NT2/D1 (cell line): ENCODE results near the gene PLCD1.

Experiments used
- DNase-seq: peaks from one replicate; pipeline ENCODE4 v3.0.0-alpha.2; 2011; ENCODE audit warnings: low read depth, low spot score
- H3K27me3 ChIP-seq: 2 replicates; pipeline ENCODE4 v1.6.0; 2011; ENCODE audit warnings: mild to moderate bottlenecking; ENCODE audit not compliant: insufficient read length, insufficient read depth
- H3K36me3 ChIP-seq: 2 replicates; pipeline ENCODE4 v1.6.1; 2011; ENCODE audit warnings: mild to moderate bottlenecking, low read length, mixed read lengths; ENCODE audit not compliant: insufficient read depth, insufficient read length
- H3K4me1 ChIP-seq: 2 replicates; pipeline ENCODE4 v1.5.1; 2011; ENCODE audit not compliant: insufficient read depth, insufficient read length
- H3K4me3 ChIP-seq: 2 replicates; pipeline ENCODE4 v1.5.1; 2011; ENCODE audit warnings: low read depth; ENCODE audit not compliant: insufficient read length
- H3K9ac ChIP-seq: 2 replicates; pipeline ENCODE4 v1.6.0; 2011; ENCODE audit warnings: low read depth; ENCODE audit not compliant: insufficient read length
- H3K9me3 ChIP-seq: 2 replicates; pipeline ENCODE4 v1.5.1; 2011; ENCODE audit warnings: mild to moderate bottlenecking, low read length; ENCODE audit not compliant: insufficient read depth
- SUZ12 ChIP-seq: IDR thresholded peaks from 2 replicates; pipeline ENCODE4 v1.6.1; 2011; ENCODE audit not compliant: insufficient read length, insufficient read depth; ENCODE audit errors: extremely low read depth
- YY1 ChIP-seq: IDR thresholded peaks from 2 replicates; pipeline ENCODE4 v1.6.1; 2011; ENCODE audit not compliant: insufficient read length, insufficient read depth
- ZNF274 ChIP-seq: IDR thresholded peaks from 2 replicates; pipeline ENCODE4 v1.6.1; 2011; ENCODE audit warnings: mild to moderate bottlenecking, low read depth, low read length

The PLCD1 gene

DNA sequence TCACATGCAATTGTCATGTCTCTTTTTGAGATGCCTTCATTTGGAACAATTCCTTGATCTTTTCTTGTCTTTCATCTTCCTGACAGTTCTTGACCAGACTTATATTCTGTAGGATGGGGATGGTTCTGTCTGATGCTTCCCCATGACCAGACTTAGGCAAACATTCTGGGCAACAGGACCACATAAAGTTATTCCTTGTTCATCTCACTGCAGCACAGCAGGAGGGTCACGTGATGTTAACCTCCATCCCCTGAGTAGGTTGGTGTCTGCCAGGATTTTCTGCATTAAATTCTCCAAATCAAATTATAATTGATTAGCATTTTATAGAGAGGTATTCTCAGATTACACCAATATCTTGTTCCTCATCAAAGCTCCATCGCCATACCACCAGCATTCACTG, 17.4 kb upstream of the PLCD1 start:
- Histone ChIP-seq H3K36me3 (no peaks in the 10 kb centered on the region), H3K9me3 (peaks cover 6% of the 10 kb centered on the region; the same call in 1 of the 2 replicates), H3K9ac (no peak overlapping the region), H3K4me3 (no peak overlapping the region), H3K4me1 (no peaks in the 10 kb centered on the region), H3K27me3 (peaks cover 4% of the 10 kb centered on the region)
- no peak for TF ChIP-seq YY1
- no peak for TF ChIP-seq ZNF274
- DNase-seq, result no peak

DNA sequence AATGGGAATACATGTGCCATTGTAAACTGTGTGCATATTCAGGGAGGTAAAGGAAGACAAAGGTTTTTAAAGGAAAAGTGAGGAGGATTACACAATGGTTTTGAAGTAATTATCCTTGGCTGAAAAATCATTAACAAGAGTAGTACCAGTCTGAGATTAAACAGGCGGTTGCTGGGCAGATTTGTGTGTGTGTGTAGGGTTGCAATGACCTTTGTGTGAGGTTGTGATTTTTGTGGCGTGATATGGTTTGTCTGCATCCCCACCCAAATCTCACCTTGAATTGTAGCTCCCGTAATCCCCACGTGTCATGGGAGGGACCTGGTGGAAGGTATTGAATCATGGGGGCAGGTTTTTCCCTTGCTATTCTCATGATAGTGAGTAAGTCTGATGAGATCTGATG, 16.6 kb upstream of the PLCD1 start:
- Histone ChIP-seq H3K27me3 (peaks cover 4% of the 10 kb centered on the region), H3K36me3 (no peaks in the 10 kb centered on the region), H3K9me3 (no peaks in the 10 kb centered on the region), H3K9ac (no peak overlapping the region), H3K4me3 (no peak overlapping the region), H3K4me1 (no peaks in the 10 kb centered on the region)
- TF ChIP-seq ZNF274 (no peak), YY1 (no peak), SUZ12 (no peak)
- DNase-seq, result no peak

DNA sequence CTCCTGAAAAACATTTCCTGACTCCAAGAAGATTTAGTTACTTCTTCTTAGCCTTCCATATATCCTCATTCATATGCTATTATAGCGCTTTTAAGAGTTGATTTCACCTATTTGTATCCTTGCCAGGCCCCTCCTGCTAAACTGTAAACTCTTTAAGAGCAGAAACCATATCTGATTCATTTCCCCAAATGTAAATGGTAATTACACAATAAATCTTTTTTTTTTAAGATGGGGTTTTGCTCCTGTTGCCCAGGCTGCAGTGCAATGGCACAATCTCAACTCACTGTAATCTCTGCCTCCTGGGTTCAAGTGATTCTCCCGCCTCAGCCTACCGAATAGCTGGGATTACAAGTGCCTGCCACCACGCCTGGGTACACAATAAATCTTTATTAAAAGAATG, 14.0 kb upstream of the PLCD1 start:
- TF ChIP-seq YY1 (no peak), SUZ12 (no peak), ZNF274 (no peak)
- peaks cover 6% of the 10 kb centered on the region for H3K4me1 ChIP-seq
- no peaks in the 10 kb centered on the region for H3K9me3 ChIP-seq
- DNase-seq, result no peak
- peaks cover 27% of the 10 kb centered on the region for H3K27me3 ChIP-seq
- no peak overlapping the region for H3K9ac ChIP-seq
- H3K36me3 ChIP-seq, result no peaks in the 10 kb centered on the region
- H3K4me3 ChIP-seq, result no peak overlapping the region

DNA sequence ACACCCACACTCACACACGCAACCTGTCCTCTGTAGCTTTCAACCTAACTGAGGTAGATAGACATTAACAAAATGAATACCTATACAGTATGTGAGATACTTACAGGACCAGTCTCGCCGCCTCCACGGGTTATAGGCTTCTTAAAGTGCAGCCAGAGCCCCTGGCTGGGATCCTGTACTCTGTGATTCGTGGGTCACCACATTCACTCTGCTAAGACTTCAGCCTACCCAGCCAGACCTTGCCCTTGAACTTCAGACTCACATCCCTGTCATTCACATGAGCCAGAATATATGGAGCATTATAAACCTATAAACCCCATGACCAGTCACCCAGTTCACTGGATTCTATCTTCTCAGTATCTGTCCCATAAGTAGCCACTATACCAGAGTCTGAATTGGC, 11.0 kb upstream of the PLCD1 start:
- no peaks in the 10 kb centered on the region for H3K36me3 ChIP-seq
- H3K27me3 ChIP-seq, result peaks cover 31% of the 10 kb centered on the region
- H3K9me3 ChIP-seq, result no peaks in the 10 kb centered on the region
- peaks cover 9% of the 10 kb centered on the region for H3K4me1 ChIP-seq
- H3K9ac ChIP-seq, result no peak overlapping the region
- H3K4me3 ChIP-seq, result no peak overlapping the region
- no peak for TF ChIP-seq ZNF274
- TF ChIP-seq SUZ12, result no peak
- no peak for TF ChIP-seq YY1
- DNase-seq, result no peak

DNA sequence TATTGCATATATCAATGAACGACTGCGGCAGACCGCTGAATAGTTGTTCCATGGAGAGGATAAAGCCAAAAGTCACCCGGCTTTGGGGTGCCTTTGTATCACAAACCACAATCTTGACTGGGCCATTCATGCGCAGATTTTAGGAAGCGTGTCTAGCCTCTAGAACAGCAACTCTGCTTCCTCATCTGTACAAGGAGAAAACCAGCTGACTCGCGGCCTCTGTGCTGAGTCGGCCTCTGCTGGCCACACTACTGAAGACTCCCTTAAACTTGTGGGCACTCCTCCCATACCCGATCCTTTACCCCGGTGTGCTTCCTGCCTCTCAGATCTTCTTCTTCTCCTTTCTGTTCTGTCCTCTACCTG, 10.4 kb upstream of the PLCD1 start:
- no peak overlapping the region for H3K4me3 ChIP-seq

DNA sequence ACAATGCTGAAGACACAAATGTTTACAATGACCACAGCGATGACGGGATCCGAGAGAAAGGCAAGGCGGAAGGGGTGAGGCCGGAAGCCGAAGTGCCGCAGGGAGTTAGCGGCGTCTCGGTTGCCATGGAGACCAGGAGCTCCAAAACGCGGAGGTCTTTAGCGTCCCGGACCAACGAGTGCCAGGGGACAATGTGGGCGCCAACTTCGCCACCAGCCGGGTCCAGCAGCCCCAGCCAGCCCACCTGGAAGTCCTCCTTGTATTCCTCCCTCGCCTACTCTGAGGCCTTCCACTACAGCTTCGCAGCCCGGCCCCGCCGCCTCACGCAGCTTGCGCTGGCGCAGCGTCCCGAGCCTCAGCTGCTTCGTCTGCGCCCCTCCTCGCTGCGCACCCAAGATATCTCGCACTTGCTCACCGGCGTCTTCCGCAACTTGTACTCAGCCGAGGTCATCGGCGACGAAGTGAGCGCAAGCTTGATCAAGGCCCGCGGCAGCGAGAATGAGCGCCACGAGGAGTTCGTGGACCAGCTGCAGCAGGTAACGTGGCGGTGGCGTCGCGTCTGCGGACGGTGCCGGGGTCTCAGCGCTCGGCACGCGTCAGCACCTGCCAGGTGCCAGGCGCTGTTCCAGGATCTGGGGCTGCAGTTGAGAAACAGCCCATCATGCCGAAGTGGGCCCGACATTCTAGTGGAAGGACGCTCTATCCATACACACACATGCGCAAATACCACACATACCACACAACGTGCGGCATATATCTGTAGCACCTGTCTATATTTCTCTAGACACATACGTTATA, 9.9 kb upstream of the PLCD1 start, which contains the start of gene DLEC1:
TSS of gene DLEC1 (plus strand) at position 108 of the 798 bp plus-strand sequence. CDS start at position 126, 18 bp downstream.
- DNase-seq, result peak; percentile 69
- Histone ChIP-seq H3K27me3 (peaks cover 29% of the 10 kb centered on the region), H3K9ac (peak within 1 kb of the TSS; percentile 32), H3K9me3 (no peaks in the 10 kb centered on the region), H3K36me3 (no peaks in the 10 kb centered on the region), H3K4me3 (peak within 1 kb of the TSS; percentile 62), H3K4me1 (peaks cover 9% of the 10 kb centered on the region)
- TF ChIP-seq YY1 (no peak), ZNF274 (no peak), SUZ12 (no peak)

More for the DNA sequence above, 10.4 kb upstream of the PLCD1 start:
- Histone ChIP-seq H3K4me1 (peaks cover 9% of the 10 kb centered on the region), H3K36me3 (no peaks in the 10 kb centered on the region), H3K9me3 (no peaks in the 10 kb centered on the region), H3K9ac (no peak overlapping the region), H3K27me3 (peaks cover 29% of the 10 kb centered on the region)
- TF ChIP-seq ZNF274 (no peak), YY1 (no peak)
- no peak for DNase-seq

DNA sequence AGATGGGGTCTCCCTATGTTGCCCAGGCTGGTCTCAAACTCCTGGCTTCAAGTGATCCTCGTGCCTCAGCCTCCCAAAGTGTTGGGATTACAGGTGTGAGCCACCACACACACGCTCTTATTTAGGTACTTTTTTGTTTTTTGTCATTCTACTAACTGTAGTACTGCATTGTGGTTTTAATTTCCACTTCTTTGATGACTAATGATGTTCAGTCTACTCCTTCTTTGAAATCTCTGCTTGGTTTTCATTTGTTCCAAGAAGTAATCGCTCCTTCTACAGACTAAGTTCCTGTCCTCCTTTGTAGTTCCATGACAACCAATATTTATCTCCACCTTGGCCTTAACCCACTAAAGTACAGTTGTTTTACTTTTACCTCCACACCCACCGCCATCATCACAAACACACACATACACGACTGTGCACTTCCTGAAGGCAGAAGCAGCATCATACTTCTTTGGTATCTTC, 9.0 kb upstream of the PLCD1 start:
- Histone ChIP-seq H3K4me1 (peaks cover 9% of the 10 kb centered on the region), H3K36me3 (no peaks in the 10 kb centered on the region), H3K4me3 (peak overlapping the region; percentile 62), H3K9me3 (no peaks in the 10 kb centered on the region), H3K9ac (peak overlapping the region; percentile 2), H3K27me3 (peaks cover 29% of the 10 kb centered on the region)
- TF ChIP-seq YY1, result no peak
- no peak for TF ChIP-seq ZNF274
- no peak for TF ChIP-seq SUZ12
- DNase-seq, result no peak
